Measurements from ENCODE around the gene CPN1.
"Not testable (repeated sequence)": the region's sequence is repeated elsewhere in the genome, so short reads cannot be mapped to it uniquely, and the experiment has no call there.

CPN1 gene

DNA sequence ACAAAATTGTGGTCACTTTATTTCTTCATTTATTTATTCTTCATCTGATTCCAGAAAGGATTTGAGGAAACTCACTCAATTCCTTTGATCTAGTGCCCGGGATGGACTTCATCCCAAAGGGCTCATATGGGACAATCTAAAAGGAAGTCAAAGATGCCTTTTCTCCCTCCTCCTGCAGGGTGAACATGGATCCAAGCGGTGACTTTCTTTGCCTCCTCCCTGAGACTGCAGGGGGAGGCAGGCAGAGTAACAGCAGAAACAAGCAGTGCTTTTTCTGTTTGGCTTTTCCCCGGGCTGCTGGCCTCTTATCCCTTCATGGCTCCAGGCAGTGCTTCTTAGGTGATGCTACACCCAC is 61.9 kb downstream of the CPN1 start:
- TF ChIP-seq, protein P1, sequence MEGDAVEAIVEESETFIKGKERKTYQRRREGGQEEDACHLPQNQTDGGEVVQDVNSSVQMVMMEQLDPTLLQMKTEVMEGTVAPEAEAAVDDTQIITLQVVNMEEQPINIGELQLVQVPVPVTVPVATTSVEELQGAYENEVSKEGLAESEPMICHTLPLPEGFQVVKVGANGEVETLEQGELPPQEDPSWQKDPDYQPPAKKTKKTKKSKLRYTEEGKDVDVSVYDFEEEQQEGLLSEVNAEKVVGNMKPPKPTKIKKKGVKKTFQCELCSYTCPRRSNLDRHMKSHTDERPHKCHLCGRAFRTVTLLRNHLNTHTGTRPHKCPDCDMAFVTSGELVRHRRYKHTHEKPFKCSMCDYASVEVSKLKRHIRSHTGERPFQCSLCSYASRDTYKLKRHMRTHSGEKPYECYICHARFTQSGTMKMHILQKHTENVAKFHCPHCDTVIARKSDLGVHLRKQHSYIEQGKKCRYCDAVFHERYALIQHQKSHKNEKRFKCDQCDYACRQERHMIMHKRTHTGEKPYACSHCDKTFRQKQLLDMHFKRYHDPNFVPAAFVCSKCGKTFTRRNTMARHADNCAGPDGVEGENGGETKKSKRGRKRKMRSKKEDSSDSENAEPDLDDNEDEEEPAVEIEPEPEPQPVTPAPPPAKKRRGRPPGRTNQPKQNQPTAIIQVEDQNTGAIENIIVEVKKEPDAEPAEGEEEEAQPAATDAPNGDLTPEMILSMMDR (IDR thresholded peaks at IDR 0.05; ENCODE audit: low read depth, low read length), result peak; percentile 10
- no peak for DNase-seq (ENCODE audit: low read depth in 2 of 2)
- H3K4me3 ChIP-seq (replicated peaks in 1 of 2; ENCODE audit: low read depth in 2 of 2, low read length in 2 of 2), result no peak overlapping the region

DNA sequence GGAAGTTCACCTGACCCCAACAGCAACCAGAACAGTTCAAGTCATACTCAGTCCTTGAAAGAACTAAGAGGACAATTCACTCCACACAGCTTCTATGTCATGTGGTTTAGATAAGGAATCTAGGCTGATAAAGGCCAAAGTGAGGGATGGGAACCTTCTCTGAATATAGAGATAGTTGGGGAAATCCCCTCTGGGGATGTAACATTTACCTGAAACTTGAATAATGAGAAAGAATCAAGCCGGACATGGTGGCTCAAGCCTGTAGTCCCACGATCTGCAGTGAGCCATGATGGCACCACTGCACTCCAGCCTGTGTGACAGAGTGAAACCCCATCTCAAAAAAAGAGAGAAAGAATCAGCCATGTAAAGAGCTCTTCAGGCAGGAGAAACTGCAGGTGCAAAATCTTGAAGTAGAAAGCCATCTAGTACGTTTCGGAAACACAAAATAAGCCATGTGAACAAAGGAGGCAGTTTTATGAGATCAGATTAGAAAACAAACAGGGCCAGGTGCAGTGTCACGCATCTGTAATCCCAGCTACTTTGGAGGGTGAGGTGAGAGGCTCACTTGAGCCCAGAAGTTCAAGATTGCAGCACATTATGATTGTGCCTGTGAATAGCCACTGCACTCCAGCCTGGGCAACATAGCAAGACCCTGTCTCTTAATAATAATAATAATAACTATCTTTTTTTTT is 67.5 kb downstream of the CPN1 start:
- no peak for DNase-seq (ENCODE audit: low read depth in 2 of 2)
- TF ChIP-seq, protein P1 (IDR thresholded peaks at IDR 0.05; ENCODE audit: low read depth, low read length), result no peak
- no peak overlapping the region for H3K4me3 ChIP-seq (replicated peaks in 1 of 2; ENCODE audit: low read depth in 2 of 2, low read length in 2 of 2)

DNA sequence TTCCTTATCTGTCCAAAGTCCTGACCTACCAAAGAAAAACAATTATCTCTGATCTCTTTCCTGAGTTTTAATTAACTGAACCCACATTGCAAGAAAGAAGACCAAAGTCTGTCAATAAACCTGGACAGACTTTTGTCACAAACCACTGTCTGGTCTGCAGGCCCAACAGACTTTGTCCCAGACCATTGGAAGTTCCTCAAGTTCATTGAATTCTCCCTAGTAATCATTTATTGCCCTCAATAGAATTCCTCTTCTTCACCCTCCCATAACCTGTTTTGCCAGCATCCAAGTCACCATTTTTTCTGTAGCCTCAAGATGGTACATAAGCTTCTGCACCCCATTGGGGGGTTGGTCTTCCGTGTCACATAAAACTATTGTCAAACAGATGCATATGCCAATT is 68.0 kb downstream of the CPN1 start:
- H3K4me3 ChIP-seq (replicated peaks in 1 of 2; ENCODE audit: low read depth in 2 of 2, low read length in 2 of 2), result no peak overlapping the region
- TF ChIP-seq, protein P1 (IDR thresholded peaks at IDR 0.05; ENCODE audit: low read depth, low read length), result no peak
- no peak for DNase-seq (ENCODE audit: low read depth in 2 of 2)

DNA sequence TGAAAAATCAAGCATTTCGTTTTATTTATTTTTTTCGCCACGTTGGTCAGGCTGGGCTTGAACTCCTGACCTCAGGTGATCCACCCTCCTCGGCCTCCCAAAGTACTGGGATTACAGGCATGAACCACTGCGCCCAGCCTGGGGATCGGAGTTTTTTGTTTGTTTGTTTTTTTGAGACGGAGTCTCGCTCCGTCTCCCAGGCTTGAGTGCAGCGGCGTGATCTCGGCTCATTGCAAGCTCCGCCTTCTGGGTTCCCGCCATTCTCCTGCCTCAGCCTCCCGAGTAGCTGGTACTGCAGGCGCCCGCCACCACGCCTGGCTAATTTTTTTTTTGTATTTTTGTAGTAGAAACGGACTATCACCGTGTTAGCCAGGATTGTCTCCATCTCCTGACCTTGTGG is 69.8 kb downstream of the CPN1 start:
- DNase-seq (ENCODE audit: low read depth in 2 of 2); H3K4me3 ChIP-seq (replicated peaks in 1 of 2; ENCODE audit: low read depth in 2 of 2, low read length in 2 of 2): not testable (repeated sequence)

DNA sequence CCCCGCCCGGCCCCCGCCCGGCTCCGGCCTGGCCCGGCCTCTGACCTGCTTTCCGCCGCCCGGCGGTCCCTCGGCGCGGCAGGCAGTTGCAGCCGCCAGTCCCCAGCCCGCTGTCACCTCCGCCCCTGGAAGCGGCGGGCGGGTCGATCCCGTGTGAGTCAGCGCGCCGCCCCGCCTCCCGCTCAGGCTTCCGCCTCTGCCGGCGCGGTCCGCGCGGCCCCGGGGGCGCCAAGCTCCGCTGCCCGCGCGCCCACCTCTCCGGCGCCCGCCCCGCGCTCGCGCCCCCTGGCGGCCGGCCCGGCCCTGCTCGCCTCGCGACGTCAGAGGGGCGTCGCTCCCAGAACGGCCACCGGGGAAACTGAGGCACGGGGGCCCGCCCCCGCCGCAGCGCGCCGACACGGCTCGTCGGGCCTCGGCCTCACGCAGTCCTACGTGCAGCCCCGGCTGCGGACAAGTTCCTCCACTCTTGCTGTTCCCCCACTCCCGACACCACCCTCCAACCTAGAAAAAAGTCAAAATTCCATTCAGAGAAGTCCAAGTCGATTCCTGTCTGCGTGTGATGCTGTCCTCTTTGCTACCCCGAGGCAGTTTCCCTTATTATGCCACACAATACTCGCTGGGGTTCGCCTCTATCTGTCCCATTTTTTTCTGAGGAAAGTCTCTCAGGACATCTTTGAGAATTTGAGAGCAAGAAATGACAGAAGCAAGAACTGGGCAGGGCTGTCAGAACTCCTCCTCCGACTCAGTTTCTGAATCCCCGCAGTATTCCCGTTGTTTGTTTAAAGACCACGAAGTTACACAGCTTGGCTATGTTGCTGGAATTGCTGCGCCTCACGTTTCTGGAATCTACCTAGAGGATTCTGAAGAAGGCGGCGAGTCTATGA is 71.6 kb downstream of the CPN1 start, which contains the start of gene DNMBP:
DNMBP (minus strand) TSS at position 155 of the 884 bp plus-strand sequence. CDS start 37,823 bp downstream, outside the sequence.
- peak within 1 kb of the TSS; percentile 73 to 75 for H3K4me3 ChIP-seq (replicated peaks in 1 of 2; ENCODE audit: low read depth in 2 of 2, low read length in 2 of 2)
- DNase-seq (ENCODE audit: low read depth in 2 of 2), result peak; percentile 71 to 88
- TF ChIP-seq, protein P1 (IDR thresholded peaks at IDR 0.05; ENCODE audit: low read depth, low read length), result no peak

DNA sequence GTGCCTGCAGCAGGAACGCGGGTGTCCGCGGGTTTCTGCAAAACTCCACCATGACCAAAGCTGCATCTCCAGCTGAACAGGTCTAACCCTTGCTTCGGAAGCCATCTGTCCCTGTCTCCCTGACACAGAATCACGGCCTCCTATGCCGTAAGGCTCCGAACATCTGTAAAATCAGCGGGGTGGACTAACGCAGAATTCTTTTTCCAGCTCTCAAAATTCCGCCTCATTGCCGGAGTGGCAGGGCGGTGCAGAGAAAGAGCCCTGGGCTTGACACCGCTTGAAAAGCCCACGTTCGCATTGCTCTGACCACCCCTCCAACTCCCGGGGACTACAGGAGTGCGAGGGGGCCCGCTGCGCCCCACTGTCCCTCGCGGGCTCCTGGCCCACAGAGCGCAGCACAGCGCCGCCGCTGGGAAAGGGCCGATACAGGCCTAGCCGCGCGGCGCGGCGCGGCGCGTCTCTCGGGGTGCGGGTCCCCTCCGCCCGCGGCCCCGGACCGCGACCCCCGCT is 72.3 kb downstream of the CPN1 start:
- H3K4me3 ChIP-seq (replicated peaks in 1 of 2; ENCODE audit: low read depth in 2 of 2, low read length in 2 of 2), result peak overlapping the region; percentile 73 to 75
- TF ChIP-seq, protein P1 (IDR thresholded peaks at IDR 0.05; ENCODE audit: low read depth, low read length), result peak; percentile 47
- peak; percentile 39 to 52 for DNase-seq (ENCODE audit: low read depth in 2 of 2)

DNA sequence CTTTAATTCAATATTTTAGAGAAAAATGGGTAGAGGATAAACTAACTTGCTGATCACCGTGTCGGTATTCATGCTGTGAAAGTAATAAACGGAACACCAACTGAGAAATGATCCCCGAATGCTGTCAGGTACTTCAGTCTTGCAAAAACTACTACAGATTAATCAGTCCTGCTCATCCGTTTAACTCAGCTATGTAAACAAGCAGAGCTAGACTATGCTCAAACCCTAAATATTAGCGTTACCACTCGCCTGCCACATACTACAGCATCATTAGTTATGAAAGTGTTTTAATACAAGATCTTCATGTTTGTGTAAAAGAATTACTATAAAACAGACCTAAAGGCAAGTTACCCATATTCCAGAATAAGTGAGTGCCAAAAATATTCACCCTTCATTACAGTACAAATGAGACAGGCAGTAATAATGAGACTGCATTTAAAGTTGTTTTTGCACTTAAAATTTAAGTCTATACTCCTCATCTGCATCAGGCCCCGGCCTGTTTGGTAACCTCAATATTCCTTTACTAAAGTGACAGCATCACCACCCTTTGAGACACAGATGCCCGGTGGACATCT is 72.9 kb downstream of the CPN1 start:
- peak in 1 of 2 donors; percentile 41 for DNase-seq (ENCODE audit: low read depth in 2 of 2)
- peak overlapping the region; percentile 73 to 75 for H3K4me3 ChIP-seq (replicated peaks in 1 of 2; ENCODE audit: low read depth in 2 of 2, low read length in 2 of 2)
- TF ChIP-seq, protein P1 (IDR thresholded peaks at IDR 0.05; ENCODE audit: low read depth, low read length), result no peak
